Heart right ventricle (tissue), 16 donors: ENCODE data around the gene SLC27A3. TPM values are rescaled to one million over a fixed set of nuclear protein-coding genes. Genes with fewer than 3 reads are reported as not detected.
"Not testable (repeated sequence)": the region's sequence is repeated elsewhere in the genome, so short reads cannot be mapped to it uniquely, and the experiment has no call there.

Source experiments
- ATAC-seq, 8 donors: fragments of 200-7000 bp; cut with Tn5 transposase; one replicate each; pipeline ENCODE4 v1.9.1; 2020; ENCODE audit warnings: mild to moderate bottlenecking in 8 of 8, moderate library complexity in 8 of 8, moderate number of reproducible peaks in 1 of 8
- DNase-seq, 2 donors: peaks; one replicate each; pipeline ENCODE4 v3.0.0-alpha.2; 2020
- H3K27ac ChIP-seq, 10 donors: fragments of 200-600 bp; sonication (generic) in 2 of 10; one replicate each; pipeline versions ENCODE4 v1.5.0 to v1.8.0; 2020 to 2022; ENCODE audit warnings: mild to moderate bottlenecking in 3 of 10
- H3K27me3 ChIP-seq, 7 donors: fragments of 200-600 bp; one replicate each; pipeline ENCODE4 v1.8.0; 2021 to 2022; ENCODE audit warnings: mild to moderate bottlenecking in 2 of 7
- H3K36me3 ChIP-seq, 9 donors: fragments of 200-600 bp; sonication (generic) in 1 of 9; one replicate each; pipeline versions ENCODE4 v1.5.0 to v1.8.0; 2020 to 2022; ENCODE audit warnings: mild to moderate bottlenecking in 2 of 9
- H3K4me1 ChIP-seq, 9 donors: fragments of 200-600 bp; sonication (generic) in 1 of 9; one replicate each; pipeline versions ENCODE4 v1.5.0 to v1.8.0; 2020 to 2022; ENCODE audit warnings: mild to moderate bottlenecking in 4 of 9
- H3K4me3 ChIP-seq, 10 donors: fragments of 200-600 bp; sonication (generic) in 2 of 10; one replicate each; pipeline versions ENCODE4 v1.5.0 to v1.8.0; 2020 to 2022; ENCODE audit warnings: mild to moderate bottlenecking in 7 of 10, moderate library complexity in 2 of 10
- H3K9me3 ChIP-seq, 11 donors: fragments of 200-600 bp in 10 of 11; sonication (generic) in 2 of 11; one replicate each; pipeline versions ENCODE4 v1.5.0 to v1.8.0; 2013 to 2022; ENCODE audit warnings: mild to moderate bottlenecking in 2 of 11, control low read depth in 1 of 11, moderate library complexity in 1 of 11
- CTCF ChIP-seq, 9 donors: fragments of 200-600 bp; sonication (generic) in 2 of 9; IDR thresholded peaks; one replicate each; pipeline versions ENCODE4 v1.5.0 to v1.8.0; 2021 to 2022; ENCODE audit warnings: antibody characterized with exemption in 9 of 9, mild to moderate bottlenecking in 5 of 9, moderate library complexity in 1 of 9
- WGBS, 2 donors: extraction: QIAGEN DNeasy Blood & Tissue Kit; methylation state at CpG; one replicate each; pipeline ENCODE4 v1.1.7; 2013; ENCODE audit warnings: inconsistent platforms in 1 of 2; 5-methylcytosine and 5-hydroxymethylcytosine counted together
- intact Hi-C, 10 donors: fragments of 100-400 bp; cut with DNase I; formaldehyde crosslinking; loops; one replicate each; pipeline versions ENCODE4 v1.11.1 to v1.14.2; 2022
- polyA plus RNA-seq, 2 donors: library from polyadenylated mRNA; stranded (reverse); fragments of 200-250 nt; gene quantifications; one replicate each; pipeline ENCODE4 v1.2.3, GENCODE V29; 2013
- total RNA-seq, 10 donors: library from RNA; stranded (reverse); fragmentation: NEBNext Ultra II Directional in 3 of 10; extraction: Animal tissue kit (Norgen Biotek cat#: 25700) in 3 of 10; gene quantifications; one replicate each; pipeline versions ENCODE4 v1.2.1 to v1.2.4, GENCODE V29; 2021 to 2023
- donor health status: Arrhythmogenic right ventricular cardiomyopathy.
- donor health status: ischemic (EF 13 %, LVEDD 7.1; RV severe dilation, severe dysfunction).
- donor health status: healthy with polysubstance abuse.
- donor health status: DM: no; HTN: yes; CAD: no.
- donor health status: DM: no; HTN: no; CAD: no.
- donor health status: ischemic (EF 25% LVEDD 6.9; RV normal size, moderate dysfunction).
- donor health status: ischemic (EF 25% LVEDD 5.7; RV mildly dilated, moderate dysfunction).
- donor health status: healthy.
- donor health status: DM: yes; HTN: yes; CAD: no.
- donor health status: Ischemic cardiomyopathy.
- donor health status: ischemic (EF 35%, LVEDD 5.7; RV mildly dilated, moderate dysfunction).
- donor health status: nonischemic (EF 11% LVEDD 7.7; RV severe dilation, severe dysfunction).
- donor health status: DM: yes; HTN: yes; CAD: no.
- donor health status: PGD.
- donor health status: ischemic (EF 29% LVEDD 5.4; RV normal size, mild dysfunction).
- donor health status: nonischemic (EF 23%, LVEDD 6.1; RV moderate dilation, normal function).

The SLC27A3 gene
- total and polyA plus RNA-seq, 12 donors, result 5.9 to 43.8 (median 9.2) TPM

GRCh38 chr1:153778051-153778823 lies 3.0 kb downstream of the SLC27A3 start:
- intact Hi-C loops, result no loop called here
- Histone ChIP-seq H3K36me3 (peaks cover 0 to 23% (median 0%) of the 10 kb centered on the region in 9 donors), H3K9me3 (no peaks in the 10 kb centered on the region), H3K4me3 (no peak overlapping the region), H3K4me1 (peaks cover 19 to 78% (median 60%) of the 10 kb centered on the region in 9 donors), H3K27me3 (no peaks in the 10 kb centered on the region), H3K27ac (no peak overlapping the region)
- no peak for TF ChIP-seq CTCF (IDR thresholded peaks at IDR 0.05)
- no peak for ATAC-seq
- DNase-seq, result no peak
- WGBS, 2 donors, result 92% methylated on average over 22 of the region's 22 CpGs

DNA sequence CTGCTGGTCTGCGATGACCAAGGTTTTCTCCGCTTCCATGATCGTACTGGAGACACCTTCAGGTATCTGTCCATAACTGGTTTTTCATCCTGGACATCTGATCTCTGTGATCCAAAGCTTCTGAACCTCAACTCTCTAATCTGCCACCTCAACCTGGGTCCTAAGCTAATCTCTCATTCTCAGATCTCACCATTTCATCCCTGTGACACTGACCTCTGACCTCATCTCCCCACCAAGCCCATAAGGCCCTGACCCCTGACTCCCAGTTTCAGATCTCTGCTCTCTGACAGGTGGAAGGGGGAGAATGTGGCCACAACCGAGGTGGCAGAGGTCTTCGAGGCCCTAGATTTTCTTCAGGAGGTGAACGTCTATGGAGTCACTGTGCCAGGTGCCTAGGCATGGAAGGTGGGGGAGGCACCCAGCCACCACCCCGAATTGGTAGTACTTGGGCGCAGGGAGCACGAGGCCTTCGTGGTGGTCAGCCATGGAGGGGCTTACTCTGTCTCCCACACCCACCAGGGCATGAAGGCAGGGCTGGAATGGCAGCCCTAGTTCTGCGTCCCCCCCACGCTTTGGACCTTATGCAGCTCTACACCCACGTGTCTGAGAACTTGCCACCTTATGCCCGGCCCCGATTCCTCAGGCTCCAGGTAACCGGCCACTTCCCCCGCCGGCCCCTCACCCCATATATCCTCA lies 3.8 kb downstream of the SLC27A3 start:
- Histone ChIP-seq H3K4me3 (no peak overlapping the region), H3K9me3 (no peaks in the 10 kb centered on the region), H3K36me3 (peaks cover 0 to 19% (median 0%) of the 10 kb centered on the region in 9 donors), H3K4me1 (peaks cover 16 to 73% (median 54%) of the 10 kb centered on the region in 9 donors), H3K27ac (no peak overlapping the region), H3K27me3 (no peaks in the 10 kb centered on the region)
- DNase-seq (no peak), ATAC-seq (no peak)
- intact Hi-C loops, result no loop called here
- WGBS, 2 donors, result 88 to 93% methylated on average over 18 of the region's 18 CpGs
- no peak for TF ChIP-seq CTCF (IDR thresholded peaks at IDR 0.05)

DNA sequence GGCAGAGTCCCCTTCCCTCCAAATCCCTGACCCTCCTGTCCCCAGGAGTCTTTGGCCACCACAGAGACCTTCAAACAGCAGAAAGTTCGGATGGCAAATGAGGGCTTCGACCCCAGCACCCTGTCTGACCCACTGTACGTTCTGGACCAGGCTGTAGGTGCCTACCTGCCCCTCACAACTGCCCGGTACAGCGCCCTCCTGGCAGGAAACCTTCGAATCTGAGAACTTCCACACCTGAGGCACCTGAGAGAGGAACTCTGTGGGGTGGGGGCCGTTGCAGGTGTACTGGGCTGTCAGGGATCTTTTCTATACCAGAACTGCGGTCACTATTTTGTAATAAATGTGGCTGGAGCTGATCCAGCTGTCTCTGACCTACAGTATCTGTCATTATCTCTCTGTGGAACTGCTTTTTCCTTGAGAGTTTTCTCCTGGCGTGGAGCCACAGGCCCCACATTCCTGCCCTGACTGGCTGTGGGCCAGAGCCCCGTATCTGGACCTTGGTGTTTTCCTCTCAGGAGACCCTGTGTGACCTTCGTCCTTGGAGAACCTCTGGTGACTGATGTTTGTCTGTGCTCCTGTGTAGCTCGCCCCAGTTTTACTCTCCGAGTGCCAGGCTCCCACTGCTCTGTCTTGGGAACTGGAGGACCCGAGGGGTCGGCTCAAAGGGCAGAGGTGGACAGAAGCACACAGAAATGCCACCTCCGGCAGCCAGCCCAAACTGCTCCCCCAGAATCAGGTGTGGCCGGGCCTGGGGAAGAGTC lies 4.8 kb downstream of the SLC27A3 start:
- Histone ChIP-seq H3K9me3 (no peaks in the 10 kb centered on the region), H3K27me3 (no peaks in the 10 kb centered on the region), H3K4me3 (no peak overlapping the region), H3K4me1 (peaks cover 12 to 66% (median 44%) of the 10 kb centered on the region in 9 donors), H3K27ac (peak overlapping the region in 2 of 10 donors; percentile 0 to 48), H3K36me3 (peaks cover 0 to 19% (median 0%) of the 10 kb centered on the region in 9 donors)
- peak in 1 of 2 donors; percentile 54 for DNase-seq
- TF ChIP-seq CTCF (IDR thresholded peaks at IDR 0.05), result no peak
- no peak for ATAC-seq
- intact Hi-C loops, result no loop called here
- WGBS, 2 donors, result 45 to 49% methylated on average over 17 of the region's 17 CpGs

DNA sequence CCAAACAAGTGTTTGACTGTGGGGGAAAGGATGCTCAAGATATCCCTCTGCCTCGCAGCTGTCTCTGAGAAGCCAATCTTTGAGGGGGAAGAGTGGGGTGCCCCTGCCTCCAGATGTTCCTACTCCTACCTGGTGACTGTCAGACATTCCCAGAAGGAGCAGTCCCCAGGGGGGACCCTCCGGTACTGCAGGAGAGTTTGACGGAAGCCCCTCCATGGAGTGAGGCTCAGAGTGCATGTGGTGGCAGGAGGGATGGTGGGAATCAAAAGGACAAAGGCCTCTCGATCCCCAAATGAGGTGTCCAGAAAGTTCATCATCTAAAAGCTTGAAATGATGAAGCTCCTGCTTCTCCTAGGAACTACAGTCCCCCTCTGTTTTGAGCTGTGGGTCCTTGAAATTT lies 5.3 kb downstream of the SLC27A3 start:
- intact Hi-C loops, result no loop called here
- no peaks in the 10 kb centered on the region for H3K27me3 ChIP-seq
- H3K9me3 ChIP-seq, result no peaks in the 10 kb centered on the region
- TF ChIP-seq CTCF (IDR thresholded peaks at IDR 0.05), result no peak
- peaks cover 10 to 60% (median 41%) of the 10 kb centered on the region in 9 donors for H3K4me1 ChIP-seq
- peaks cover 0 to 19% (median 0%) of the 10 kb centered on the region in 9 donors for H3K36me3 ChIP-seq
- 71 to 79% methylated on average over 4 of the region's 4 CpGs for WGBS, 2 donors
- ATAC-seq, result no peak
- peak overlapping the region in 2 of 10 donors; percentile 0 to 48 for H3K27ac ChIP-seq
- DNase-seq, result no peak
- no peak overlapping the region for H3K4me3 ChIP-seq

- Histone ChIP-seq H3K36me3 (peaks cover 0 to 19% (median 0%) of the 10 kb centered on the region in 9 donors), H3K4me1 (peaks cover under 1 to 40% (median 27%) of the 10 kb centered on the region in 9 donors), H3K27ac (peak overlapping the region; percentile 89 to 99 (median 98)), H3K4me3 (peak overlapping the region in 9 of 10 donors; percentile 8 to 79 (median 67))
- H3K27me3 ChIP-seq, DNase-seq, H3K9me3 ChIP-seq, intact Hi-C loops, ATAC-seq: not testable (repeated sequence)
- WGBS, 2 donors, result 92 to 96% methylated on average over 8 of the region's 8 CpGs
These were observed 7.4 kb downstream of the SLC27A3 start for GRCh38 chr1:153782648-153783047.
